Measurements from ENCODE around the gene TBL1XR1. TPM values are rescaled to one million over a fixed set of nuclear protein-coding genes. Genes with fewer than 3 reads are reported as not detected.

The TBL1XR1 gene
- total and polyA plus RNA-seq, 2 donors (not counting 3 experiments of a cell fraction or from before 2014, with no cell fraction given) = 26.9 to 146 TPM

DNA sequence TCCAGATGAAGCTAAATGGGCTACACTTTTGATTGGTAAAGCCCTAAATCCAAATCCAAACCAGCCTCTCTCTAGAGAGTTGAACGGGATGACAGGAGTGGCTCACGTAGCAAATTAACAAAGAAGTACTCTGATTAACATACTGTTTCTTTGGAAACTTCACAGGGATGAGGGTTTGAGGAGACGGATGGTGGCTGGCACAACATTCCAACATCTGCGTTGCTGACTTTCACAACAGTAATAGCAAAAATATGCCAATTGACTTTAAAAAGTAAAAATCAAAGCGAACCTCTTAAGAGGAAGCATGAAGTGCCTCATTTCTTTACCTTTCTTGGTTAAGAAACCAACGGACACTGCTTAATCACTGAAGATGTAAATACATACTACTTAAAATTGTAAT lies 181.4 kb downstream of the TBL1XR1 start:
- no peak for DNase-seq (ENCODE audit: low read depth, low spot score)
- Histone ChIP-seq H3K4me2 (ENCODE audit: insufficient read depth, low read length) (no peak overlapping the region), H2AFZ (ENCODE audit: low read depth, low read length) (no peak overlapping the region), H3K9me3 (replicated peaks; ENCODE audit: control insufficient read depth, insufficient read depth, low read length) (no peaks in the 10 kb centered on the region), H3K27me3 (ENCODE audit: control insufficient read depth in 2 of 2, insufficient read depth in 2 of 2, low read length in 2 of 2) (no peaks in the 10 kb centered on the region), H3K79me2 (ENCODE audit: control insufficient read depth, insufficient read depth, low read length) (no peaks in the 10 kb centered on the region), H3K27ac (ENCODE audit: insufficient read depth, low read depth, low read length) (no peak overlapping the region), H3K9me1 (replicated peaks; ENCODE audit: control insufficient read depth, extremely low read depth, insufficient read depth, low read length) (no peaks in the 10 kb centered on the region), H3K4me3 (replicated peaks in 1 of 3; ENCODE audit: insufficient read depth in 1 of 3, low read depth in 1 of 3, low read length in 3 of 3) (no peak overlapping the region), H3K36me3 (ENCODE audit: control insufficient read depth in 2 of 2, extremely low read depth in 1 of 2, insufficient read depth in 2 of 2, low read length in 2 of 2) (no peaks in the 10 kb centered on the region), H4K20me1 (replicated peaks; ENCODE audit: control insufficient read depth, extremely low read depth, insufficient read depth, low read length) (no peaks in the 10 kb centered on the region), H3K9ac (replicated peaks; ENCODE audit: extremely low read depth, insufficient read depth, low read length) (no peak overlapping the region), H3K4me1 (ENCODE audit: control insufficient read depth, extremely low read depth, insufficient read depth, low read length) (no peaks in the 10 kb centered on the region)
- TF ChIP-seq MAX (IDR thresholded peaks at IDR 0.05; ENCODE audit: insufficient read depth, insufficient read length) = no peak
- TF ChIP-seq GATA2 (IDR thresholded peaks at IDR 0.05; ENCODE audit: insufficient read depth, insufficient read length, low read depth, low read length) = no peak
- TF ChIP-seq POLR2AphosphoS5 (IDR thresholded peaks at IDR 0.05; ENCODE audit: insufficient read depth, low read depth, low read length) = no peak
- TF ChIP-seq JUN (IDR thresholded peaks at IDR 0.05; ENCODE audit: borderline replicate concordance, insufficient read depth, insufficient read length, low read depth) = no peak
- TF ChIP-seq POLR2A (IDR thresholded peaks at IDR 0.05; ENCODE audit: low read depth, low read length) = no peak
- TF ChIP-seq MYC (IDR thresholded peaks at IDR 0.05; ENCODE audit: low read depth, low read length) = no peak
- no peak for TF ChIP-seq CTCF (IDR thresholded peaks at IDR 0.05; ENCODE audit: extremely low read depth in 1 of 2, insufficient read depth in 1 of 2, low read depth in 1 of 2, low read length in 2 of 2)
- no peak for TF ChIP-seq FOS (IDR thresholded peaks at IDR 0.05; ENCODE audit: borderline replicate concordance, insufficient read depth, low read length)
- TF ChIP-seq EZH2 (IDR thresholded peaks at IDR 0.05; ENCODE audit: borderline replicate concordance, low read depth, low read length, severe bottlenecking) = no peak
- BruUV-seq (replicated peaks) = no TSS peak
- POLR2A ChIA-PET = no interaction called here
- dilution Hi-C loops (cut with MboI; ENCODE audit: extremely low pct_ligation_motif_present, low sequenced_read_pairs) (no loop called here), intact Hi-C loops (cut with micrococcal nuclease) (loop anchor here (5.0 kb wide), 1 partner anchor 424 kb away; no protein-coding TSS in a partner anchor)
- no peak for FAIRE-seq
- CTCF ChIA-PET = no interaction called here

All from endothelial cell of umbilical vein (primary cell).